B cell (primary cell): ENCODE data around the gene SMCR8.

Experiments used
- EZH2 ChIP-seq: IDR thresholded peaks from 2 replicates; pipeline ENCODE4 v1.6.1; 2012; ENCODE audit warnings: borderline replicate concordance, low read depth, mild to moderate bottlenecking, moderate library complexity, low read length; ENCODE audit not compliant: insufficient read depth, poor library complexity, severe bottlenecking
- TF ChIP-seq, protein P1 (sequence below): fragments of 200-600 bp; IDR thresholded peaks from one replicate; pipeline ENCODE4 v1.8.0; 2022; ENCODE audit warnings: antibody characterized with exemption, mild to moderate bottlenecking

DNA sequence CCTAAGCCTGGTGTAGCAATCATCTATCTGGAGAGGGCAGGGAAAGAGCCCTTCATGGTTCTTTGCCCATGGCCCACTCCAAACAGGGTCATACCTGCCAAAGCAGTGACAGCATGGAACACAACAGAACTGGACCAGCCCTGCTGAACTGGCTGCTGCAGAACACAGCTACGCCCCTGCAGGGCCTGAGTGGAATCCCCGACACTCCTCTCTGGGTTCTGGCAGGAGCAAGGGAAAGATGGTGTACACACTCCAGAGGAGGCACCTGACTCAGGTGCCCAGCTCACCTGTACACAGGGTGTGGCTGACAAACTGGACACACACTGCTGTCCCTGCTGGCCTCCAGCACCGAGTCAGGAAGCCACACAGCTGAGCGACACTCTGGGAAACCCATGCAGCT lies 34.8 kb upstream of the SMCR8 start:
- no peak for TF ChIP-seq EZH2
- TF ChIP-seq, protein P1, sequence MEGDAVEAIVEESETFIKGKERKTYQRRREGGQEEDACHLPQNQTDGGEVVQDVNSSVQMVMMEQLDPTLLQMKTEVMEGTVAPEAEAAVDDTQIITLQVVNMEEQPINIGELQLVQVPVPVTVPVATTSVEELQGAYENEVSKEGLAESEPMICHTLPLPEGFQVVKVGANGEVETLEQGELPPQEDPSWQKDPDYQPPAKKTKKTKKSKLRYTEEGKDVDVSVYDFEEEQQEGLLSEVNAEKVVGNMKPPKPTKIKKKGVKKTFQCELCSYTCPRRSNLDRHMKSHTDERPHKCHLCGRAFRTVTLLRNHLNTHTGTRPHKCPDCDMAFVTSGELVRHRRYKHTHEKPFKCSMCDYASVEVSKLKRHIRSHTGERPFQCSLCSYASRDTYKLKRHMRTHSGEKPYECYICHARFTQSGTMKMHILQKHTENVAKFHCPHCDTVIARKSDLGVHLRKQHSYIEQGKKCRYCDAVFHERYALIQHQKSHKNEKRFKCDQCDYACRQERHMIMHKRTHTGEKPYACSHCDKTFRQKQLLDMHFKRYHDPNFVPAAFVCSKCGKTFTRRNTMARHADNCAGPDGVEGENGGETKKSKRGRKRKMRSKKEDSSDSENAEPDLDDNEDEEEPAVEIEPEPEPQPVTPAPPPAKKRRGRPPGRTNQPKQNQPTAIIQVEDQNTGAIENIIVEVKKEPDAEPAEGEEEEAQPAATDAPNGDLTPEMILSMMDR, result no peak
